Neural progenitor cell (in vitro differentiated cells): Measurements from ENCODE around the gene BIRC7.

Experiments
- CTCF ChIP-seq: fragments of 200-600 bp; sonication (generic); IDR thresholded peaks from 2 replicates; pipeline ENCODE4 v1.5.1; 2017; ENCODE audit warnings: antibody characterized with exemption, mild to moderate bottlenecking
- EZH2 ChIP-seq: fragments of 200-600 bp; sonication (generic); IDR thresholded peaks from 2 replicates; pipeline ENCODE4 v1.6.1; 2017; ENCODE audit warnings: antibody characterized with exemption, mild to moderate bottlenecking, moderate library complexity

GRCh38 chr20:63215101-63216040 is 20.3 kb upstream of the BIRC7 start:
- peak; percentile 44 for TF ChIP-seq CTCF
- TF ChIP-seq EZH2: no peak
